ENCODE measurements around the gene TRIM31.

Gene TRIM31, protein sequence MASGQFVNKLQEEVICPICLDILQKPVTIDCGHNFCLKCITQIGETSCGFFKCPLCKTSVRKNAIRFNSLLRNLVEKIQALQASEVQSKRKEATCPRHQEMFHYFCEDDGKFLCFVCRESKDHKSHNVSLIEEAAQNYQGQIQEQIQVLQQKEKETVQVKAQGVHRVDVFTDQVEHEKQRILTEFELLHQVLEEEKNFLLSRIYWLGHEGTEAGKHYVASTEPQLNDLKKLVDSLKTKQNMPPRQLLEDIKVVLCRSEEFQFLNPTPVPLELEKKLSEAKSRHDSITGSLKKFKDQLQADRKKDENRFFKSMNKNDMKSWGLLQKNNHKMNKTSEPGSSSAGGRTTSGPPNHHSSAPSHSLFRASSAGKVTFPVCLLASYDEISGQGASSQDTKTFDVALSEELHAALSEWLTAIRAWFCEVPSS

DNA sequence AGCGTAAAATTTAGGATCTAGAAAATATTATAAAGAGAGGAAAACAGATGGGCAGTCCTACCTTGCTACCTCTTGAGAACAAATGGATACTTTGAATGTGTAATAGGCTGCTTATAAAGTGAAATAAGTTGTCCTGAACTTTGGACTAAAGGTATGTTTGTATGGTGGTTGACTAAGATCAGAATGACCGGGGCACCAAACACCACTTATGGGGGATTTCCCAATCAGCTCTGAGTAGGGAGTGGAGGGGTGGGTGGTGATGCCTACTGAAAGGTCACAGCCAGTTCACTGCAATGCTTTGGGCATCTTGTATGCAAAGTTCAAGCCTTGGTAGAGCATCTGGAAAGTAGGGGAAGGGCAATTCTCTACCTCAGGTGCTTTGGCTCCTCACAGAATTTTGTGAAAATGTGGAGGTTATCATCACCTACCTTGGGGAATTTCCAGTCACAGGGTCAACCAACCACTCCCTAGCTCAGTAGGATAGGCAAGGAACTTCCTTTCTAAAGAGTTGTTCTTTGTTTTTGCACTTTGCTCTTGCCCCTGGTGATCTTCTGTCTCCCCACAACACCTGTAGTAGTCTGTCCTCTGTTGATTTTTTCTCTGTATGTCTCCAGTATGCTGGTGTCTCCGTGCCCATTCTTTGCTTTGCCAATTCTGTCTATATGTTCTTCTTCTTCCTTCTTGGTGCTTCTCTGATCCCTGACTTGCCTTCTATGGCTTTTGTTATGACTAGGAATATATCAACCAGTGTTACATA is at the start of gene TRIM31:
TSS of gene TRIM31 (minus strand) at position 88 of the 757 bp plus-strand sequence. CDS start 285 bp downstream, outside the sequence.
- FAIRE-seq: no peak

DNA sequence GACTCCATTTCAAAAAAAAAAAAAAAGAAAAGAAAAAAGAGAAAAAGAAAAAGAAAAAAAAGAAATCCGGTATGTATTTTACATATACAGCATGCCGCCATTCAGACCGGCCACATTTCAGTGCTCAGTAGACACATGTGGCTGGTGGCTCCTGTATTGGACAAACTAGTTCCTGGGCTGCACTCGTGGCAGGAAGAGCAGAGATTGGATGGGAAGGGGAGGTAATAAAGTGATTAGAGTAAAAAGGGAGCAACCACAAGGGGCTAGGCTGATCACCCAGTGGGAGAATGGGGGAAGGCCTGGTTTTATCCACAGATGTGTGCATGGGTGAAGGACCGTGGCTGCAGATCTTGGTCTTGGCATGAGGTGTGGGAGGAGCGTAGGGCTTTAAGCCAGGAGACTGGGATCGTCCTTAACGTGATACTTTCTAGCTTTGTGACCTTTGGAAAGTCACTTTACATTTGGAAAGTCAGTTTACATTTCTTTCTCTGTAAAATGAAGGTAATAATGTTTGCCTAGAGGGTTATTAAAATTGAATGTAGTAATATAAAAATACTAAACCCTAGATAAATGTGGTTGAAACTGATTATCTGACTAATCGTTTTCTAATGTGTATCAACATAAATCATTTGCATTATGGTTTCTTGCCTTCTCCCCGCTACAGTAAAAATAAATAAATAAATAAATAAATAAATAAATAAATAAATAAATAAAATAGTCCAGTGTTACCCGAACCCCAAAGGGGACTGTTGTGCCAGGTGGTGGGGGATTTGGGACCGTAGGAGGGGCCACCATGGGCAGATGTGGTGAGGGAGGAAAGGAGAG is 49.6 kb upstream of the TRIM31 start:
- no peak for FAIRE-seq

DNA sequence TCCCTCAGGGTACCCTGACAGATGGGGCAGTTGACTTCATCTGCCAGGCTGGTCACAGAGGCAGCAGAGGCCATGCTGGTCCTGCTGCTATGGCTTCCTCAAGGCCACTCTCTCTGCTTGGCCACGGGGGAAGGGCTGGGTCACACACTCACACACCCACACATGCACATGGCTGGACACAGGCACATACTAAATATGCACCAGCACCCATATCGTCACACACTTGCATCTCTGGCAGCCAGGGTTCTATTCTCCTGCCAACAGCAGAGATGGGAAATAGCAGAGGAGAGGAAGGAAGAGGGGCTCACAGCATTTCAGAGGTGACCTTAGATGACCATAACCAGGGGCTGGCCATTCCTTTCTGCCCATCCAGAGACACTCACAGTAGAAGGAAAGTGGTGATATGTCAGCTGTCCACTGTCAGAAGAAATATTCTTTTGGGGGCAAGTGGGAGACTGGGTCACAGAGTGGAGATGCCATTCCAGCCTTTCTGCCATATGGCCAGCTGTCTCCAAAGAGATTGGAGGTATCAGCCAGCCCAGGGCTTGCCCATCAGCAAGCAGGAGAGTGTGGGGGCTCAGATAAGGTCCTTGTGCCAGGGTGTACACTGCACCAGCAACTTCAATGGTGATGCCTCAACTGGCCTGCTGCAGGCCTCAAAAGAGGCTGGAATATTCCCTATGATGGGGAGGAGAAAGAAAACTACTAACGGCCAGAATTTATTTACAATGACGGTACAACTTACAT is 48.1 kb upstream of the TRIM31 start, which contains the start of gene TRIM10:
TSS of gene TRIM10 (minus strand) at position 427 of the 747 bp plus-strand sequence. CDS start at position 74, 353 bp downstream.
- no peak for FAIRE-seq

DNA sequence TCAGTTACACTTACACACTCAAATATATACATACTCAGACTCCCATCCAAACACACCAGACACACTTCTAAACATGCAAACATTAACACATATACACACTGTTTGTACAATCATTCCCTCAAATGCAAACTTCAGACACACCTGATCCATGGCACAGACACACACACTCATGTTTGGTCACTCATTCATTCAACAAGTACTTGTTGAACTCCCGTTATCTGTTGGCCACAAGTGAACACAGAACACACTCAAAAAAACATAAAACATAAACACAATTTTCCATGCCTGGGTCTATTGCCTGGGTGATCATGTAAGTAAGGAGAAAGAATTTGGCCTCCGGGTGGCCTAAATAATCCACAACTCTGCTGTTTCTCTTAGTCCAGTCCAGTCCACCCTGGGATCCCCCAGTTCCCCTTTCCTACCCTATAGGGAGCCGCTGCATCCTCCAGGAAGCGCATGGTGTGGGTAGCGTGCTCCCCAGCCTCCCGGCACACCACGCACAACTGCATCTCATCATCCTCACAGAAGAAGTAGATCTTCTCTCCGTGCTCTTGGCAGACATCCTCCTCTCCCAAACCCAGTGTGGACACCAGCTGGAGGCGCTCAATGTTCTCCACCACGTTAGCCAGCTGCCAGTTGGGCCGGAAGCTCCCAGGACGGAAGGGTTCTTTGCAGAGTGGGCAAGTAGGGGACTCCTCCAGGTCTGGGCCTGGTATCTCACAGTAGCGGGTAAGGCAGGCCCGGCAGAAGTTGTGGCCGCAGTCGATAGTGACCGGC is 47.3 kb upstream of the TRIM31 start:
- FAIRE-seq: no peak

DNA sequence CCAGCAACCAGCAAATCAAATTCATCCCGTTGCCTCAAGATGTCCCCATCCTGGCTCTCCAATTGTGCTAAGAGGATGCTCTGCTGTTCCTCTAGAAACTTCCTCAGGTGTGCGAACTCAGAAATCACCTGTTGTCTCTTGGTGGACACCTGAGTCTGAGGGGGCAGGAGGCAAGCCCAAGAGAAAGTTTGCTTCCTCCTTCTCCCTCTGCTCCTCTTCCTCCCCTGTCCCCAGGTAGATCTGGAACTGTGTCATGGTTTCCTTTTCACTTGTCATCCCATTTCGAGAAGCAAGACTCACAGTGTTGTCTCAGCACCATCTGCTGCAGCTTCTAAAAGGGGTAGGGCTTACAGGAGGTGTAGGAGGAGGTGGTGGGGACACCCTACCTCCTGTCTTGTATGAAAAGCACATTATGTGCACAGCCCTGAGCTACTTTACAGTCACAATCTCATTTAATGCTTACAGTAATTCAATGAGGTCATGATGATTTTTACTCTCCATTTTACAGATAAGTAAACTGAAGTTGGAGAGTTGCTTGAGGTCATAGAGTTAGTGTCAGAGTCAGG is 45.7 kb upstream of the TRIM31 start:
- no peak for FAIRE-seq

DNA sequence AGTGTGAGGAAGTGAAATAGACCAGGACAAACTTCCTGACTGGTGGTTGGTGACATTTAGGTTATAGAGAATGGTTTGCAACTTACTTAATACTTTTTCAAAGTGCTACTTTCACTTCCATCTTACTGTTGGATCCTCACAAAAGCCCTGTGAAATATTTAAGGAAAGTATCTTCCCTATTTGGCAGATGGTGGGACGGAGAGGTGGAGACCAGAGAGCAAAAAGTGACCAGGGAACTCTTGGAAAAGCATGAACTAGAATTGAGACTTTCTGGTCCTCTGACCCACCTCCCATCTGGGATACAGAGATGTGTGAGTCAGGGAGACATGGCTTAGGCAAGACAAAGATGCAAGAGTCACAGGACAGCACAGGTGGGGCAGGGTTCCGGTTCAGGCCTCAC is 45.1 kb upstream of the TRIM31 start:
- no peak for FAIRE-seq

DNA sequence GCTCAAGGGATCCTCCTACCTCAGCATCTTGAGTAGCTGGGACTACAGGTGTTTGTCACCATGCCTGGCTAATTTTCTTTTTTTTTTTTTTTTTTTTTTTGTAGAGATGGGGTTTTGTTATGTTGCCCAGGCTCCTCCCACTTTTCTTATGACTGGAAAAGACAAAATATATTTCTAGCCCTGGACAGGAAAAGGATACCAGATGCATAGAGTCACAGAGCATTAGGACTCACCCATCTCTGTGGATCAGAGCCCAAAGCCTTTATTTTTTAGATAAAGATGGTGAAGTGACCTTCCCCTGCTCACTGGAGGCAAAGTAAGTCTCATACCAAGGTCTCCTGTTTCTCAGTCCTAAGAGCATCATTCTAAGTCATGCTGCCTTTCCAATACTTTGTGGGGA is 44.7 kb upstream of the TRIM31 start:
- FAIRE-seq: no peak

DNA sequence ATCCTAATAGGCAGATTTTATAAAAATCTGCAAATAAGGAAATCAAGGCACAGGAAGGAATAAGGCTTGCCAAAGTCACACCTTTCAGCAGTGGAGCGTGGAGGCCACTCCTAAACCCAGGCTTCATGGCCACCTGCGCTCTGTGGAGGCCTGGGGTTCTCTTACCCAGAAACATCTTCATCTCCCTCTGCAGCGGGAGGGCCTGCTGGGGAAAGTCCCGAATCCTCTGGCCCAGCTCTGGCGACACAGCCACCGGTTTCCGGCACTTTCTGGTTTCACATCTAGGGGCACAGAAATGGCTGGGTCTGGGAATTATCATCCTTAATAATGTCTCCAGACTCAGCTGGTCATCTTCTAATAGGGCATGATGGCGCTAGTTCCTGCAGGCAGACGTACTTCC is 43.9 kb upstream of the TRIM31 start:
- FAIRE-seq: no peak

DNA sequence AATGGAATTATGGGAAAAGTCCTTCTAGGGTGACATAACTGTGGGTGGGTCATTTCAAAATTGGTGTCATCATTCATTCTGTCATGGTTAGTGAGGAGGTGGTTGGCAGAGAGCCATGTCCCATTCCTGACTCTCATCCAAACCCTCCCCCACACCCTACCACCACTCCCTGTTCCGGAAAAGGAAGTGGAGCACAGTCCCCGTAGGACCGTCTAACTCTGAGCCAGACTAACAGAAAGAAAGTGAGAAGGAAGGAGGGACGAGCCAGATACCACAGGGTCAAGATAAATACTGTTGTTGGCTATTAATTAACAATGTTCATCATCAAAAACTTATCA is 43.3 kb upstream of the TRIM31 start:
- FAIRE-seq: no peak

DNA sequence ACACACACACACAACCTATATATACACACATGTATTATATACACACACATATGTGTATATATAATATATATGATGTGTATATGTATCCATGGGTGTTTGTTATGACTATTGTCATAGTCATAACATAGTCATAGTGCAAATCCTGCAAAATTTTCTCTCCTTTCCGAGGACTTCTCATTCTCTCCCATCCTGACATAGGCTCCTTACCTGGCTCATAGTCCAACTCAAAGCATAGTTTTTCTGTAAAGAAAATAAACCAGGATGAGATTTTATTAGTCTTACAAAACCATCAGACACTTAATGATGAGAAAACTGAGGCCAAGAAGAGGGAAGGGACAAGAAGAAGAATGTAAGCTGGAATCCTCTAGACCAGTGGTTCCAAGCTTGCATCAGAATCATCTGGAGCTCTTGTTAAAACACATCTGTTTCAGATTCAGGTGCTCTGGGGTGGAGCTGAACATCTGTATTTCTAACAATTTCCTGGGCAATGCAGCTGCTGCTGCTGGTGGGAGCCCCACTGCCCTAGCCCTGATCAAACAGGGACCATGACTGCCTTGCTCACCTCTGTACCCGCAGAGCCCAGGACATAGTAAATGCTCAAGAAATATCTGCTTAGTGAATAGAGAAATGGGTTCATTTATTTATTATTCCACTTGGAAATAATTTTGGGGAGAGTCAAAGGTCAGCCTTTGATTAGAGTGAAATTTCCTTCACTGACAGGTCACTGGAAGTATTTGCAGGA is 42.8 kb upstream of the TRIM31 start:
- no peak for FAIRE-seq

DNA sequence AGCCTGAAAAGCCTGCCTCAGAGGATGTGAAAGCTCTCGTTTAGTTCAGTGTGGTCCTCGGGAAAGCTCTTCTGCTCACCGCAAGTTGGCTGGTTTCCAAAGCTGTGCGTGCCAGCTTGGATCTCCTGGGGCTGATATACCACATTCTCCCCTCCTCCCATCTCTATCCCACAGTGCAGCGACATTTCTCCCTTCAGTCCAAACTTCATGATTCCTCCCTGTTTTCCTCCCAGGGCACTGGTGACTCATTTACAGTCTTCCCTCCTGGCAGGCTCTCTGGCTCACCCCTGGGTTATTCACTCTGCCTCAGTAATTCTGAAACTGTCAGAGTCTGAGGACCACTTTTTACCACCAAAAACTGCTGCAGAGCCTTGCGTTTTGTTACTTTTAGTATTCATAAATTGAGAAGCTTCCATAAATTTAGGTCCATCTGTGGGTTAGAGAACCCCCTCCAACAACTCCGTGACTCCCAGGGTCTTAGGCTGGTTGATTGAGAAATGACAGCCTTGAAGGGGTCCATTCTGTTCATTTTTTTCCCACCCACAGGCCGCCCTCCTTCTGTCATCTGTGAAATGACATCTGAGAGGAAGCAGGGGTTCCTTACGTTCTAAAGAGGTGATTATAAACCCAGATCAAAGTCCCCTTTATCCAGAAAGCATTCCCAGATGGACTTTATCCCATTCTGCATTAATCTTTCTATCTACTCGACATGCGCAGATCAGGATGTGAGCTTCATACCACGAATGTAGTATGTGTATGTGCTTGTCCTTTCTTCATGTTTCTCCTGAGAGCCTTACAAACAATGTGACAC is 42.0 kb upstream of the TRIM31 start:
- FAIRE-seq: no peak

DNA sequence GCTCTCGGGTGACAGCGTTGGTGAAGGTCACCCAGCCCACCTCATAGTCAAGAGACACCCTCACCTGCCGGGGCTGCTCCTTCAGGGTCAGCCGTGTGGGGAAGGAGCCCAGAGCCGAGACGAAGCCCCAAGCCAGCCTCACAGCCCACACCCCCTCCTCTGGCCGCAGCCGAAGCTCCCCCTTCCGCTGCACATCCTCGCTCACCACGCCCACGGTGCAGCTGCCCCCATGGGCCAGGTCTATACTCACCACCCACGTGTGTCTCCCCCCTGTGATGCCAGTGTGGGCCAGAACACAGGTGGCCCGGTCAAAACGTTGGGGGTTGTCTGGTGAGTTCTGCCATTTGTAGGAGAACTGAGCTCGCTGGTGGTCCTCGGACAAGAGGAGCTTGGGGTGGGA is 41.2 kb upstream of the TRIM31 start:
- FAIRE-seq: no peak

DNA sequence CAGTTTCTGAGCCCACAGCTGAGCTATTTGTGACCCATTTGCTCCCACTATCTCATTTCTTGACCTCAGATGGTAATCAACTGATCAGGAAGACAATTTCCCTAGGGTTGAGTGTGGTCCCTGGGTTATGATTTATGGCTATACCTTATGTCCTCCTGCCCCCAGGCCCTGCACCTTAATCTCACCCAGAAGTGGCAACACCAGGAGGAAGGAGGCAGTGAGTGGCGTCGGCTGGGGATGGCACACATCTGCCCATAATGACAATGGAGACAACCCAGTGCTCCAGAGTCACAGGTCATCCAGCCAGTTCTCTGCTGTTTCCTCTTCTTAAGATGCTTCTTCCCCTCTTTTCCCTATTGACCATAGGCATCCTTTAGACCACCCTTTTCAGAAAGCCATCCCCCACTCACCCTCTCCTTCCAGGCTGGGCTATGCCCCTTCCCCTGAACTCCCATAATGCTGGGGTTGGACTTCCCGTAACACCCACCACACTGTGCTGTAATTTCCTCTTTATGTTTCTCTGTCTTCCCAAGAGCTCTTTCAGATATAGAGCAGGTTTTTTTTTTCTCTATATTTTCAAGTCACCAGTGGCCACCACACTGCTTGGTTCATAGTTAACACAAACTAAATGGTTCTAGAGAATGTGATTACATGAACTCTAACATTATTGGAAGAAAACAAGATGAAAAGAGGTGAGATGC is 40.2 kb upstream of the TRIM31 start:
- no peak for FAIRE-seq

DNA sequence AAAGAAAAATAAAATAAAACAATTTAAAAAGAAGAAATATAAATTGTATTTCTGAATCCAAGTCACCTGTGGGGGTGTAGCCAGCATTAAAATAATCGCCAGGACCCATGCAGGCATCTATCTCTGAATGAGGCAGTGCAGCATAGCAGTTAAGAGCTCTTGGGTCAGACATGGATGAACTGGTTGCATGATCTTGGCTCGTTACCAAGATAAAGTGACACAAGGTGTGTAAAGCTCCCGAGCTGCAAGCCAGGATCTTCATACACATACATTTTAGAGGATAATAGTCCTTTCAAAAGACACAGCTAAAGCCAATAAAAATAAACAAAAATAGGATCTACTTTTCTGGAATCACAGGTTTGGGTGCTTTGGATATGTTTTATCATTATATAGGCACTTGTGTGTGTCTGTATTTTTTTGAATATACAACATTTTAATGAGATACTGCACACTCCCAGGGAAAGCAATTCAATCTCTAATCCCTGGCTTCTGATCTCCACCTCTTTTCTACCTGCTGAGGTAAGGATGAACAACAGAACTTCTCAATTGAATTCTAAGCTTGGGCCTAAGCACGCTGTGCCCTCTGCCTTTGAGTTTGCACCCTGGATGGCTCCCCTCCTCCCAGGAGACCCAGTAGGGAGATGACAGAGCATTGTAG is 39.3 kb upstream of the TRIM31 start:
- no peak for FAIRE-seq

DNA sequence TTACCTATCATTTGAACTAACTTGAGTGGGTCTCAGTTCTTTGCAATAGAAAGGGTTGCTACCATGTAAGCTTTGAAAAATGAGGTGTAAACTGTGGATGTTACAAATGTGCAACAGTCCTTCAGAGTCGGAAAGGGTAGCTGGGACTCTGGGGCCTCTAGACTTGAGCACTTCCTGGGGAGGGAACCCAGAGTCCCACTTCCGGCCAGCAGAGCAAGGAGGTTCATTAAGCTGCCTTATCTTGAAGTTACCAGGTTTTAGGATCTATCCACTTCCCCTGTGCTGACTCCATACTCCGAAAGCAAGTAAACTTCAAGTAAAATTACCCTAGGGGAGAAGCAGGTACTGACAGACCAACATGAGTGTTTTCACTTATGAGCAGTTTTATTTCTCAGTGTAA is 38.7 kb upstream of the TRIM31 start:
- no peak for FAIRE-seq

DNA sequence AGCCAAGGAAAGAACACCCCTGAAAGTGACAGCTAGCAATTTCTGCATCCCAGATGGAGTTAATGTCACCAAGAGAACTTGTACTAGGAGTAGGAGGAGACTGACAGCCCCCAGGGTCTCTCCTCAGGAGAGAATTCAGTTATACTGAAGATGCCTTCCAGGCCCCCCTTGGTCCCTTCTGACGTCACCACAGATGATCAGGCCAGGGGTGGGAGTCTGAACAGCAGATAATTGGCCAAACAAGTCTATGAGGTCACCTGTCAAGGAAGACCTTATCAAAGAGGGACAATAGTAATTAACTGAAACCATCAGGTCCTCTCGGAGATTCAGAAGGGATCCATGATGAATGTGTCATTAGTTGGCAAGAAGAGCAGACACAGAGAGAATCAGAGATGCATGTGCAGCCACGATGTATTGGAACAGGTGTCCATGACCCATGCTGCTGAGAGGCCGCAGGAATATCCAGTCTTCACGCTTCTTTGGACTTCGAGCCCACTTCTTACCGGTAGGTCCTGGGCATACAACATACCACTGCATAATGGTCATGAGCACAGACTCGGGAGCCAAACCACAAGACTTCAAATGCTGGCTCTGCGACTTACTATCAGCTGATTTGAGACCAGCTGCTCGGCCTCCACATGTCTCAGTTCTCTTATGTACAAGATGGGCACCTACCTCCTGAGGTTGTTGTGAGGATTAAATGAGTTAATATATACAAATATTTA is 37.9 kb upstream of the TRIM31 start:
- no peak for FAIRE-seq

DNA sequence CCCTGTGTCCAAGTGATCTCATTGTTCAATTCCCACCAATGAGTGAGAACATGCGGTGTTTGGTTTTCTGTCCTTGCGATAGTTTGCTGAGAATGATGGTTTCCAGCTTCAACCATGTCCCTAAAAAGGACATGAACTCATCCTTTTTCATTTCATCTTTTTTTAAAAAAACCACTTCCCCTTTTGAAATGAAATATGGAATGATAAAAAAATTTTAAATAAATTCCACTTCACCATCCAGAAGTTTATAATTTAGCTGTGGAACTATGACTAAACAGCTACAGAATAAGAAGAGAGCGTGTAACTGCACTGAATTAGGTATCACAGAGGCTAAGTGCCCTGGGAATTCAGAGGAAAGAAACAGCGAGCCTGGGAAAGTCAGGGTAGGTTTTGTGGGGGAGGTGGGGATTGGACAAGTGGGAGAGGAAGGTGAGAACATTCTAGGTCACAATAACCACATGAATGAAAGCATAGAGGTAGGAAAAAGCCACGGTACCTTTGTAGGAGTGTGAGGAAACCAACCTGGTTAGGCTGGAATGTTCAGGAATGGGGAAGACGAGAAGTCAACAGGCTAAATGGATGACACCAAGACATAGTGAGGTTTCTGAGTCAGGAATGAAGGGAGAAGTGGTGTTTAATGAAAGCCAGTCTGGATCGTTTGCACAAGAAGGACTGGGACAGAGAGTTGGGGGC is 37.1 kb upstream of the TRIM31 start:
- no peak for FAIRE-seq

Data from endometrium (tissue), 2 donors.